GM12872 (cell line): ENCODE results near the gene HOXB4.

ENCODE experiments used
- CTCF ChIP-seq: IDR thresholded peaks from 3 replicates; pipeline ENCODE4 v1.5.1; 2011; ENCODE audit warnings: low read depth, mild to moderate bottlenecking, low read length, moderate library complexity; ENCODE audit not compliant: insufficient read depth

Gene HOXB4

GRCh38 chr17:48617471-48618255 is 39.5 kb upstream of the HOXB4 start:
- TF ChIP-seq CTCF, result no peak

DNA sequence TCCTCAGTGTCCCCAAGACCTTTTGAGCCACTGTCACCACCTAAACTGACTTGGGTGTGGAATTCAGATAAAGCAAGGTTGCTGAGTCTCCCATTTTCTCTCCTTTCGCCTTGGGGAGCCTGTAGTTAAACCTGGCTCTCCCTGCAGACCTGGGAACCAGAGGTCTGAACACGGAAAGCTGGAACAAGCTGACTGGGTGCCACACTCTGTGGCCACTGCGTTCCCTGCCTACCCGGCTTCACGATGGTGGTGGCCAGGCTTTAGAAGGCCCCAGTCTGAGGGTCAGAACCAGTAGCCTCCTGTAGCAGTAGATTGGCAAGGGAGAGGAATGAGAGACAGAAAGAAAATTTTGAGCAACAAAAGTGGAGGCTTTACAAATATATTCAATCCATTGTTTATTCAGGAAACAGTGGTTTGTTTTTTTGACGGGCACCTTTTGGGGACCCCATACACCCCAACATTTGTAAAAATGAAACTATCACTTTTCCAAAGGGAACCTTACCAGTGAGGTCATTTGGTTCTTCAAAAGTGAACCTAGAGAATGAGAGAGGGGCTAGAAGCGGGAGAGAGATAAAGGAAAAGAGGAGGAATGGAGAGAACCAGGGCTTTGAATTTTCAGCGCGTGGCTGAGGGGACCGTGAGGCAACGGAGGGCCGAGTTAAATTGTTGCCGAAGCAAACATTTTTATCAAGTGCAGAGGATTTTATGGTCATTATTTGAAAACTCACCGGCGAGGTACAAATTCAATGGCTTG is 38.7 kb upstream of the HOXB4 start:
- no peak for TF ChIP-seq CTCF

DNA sequence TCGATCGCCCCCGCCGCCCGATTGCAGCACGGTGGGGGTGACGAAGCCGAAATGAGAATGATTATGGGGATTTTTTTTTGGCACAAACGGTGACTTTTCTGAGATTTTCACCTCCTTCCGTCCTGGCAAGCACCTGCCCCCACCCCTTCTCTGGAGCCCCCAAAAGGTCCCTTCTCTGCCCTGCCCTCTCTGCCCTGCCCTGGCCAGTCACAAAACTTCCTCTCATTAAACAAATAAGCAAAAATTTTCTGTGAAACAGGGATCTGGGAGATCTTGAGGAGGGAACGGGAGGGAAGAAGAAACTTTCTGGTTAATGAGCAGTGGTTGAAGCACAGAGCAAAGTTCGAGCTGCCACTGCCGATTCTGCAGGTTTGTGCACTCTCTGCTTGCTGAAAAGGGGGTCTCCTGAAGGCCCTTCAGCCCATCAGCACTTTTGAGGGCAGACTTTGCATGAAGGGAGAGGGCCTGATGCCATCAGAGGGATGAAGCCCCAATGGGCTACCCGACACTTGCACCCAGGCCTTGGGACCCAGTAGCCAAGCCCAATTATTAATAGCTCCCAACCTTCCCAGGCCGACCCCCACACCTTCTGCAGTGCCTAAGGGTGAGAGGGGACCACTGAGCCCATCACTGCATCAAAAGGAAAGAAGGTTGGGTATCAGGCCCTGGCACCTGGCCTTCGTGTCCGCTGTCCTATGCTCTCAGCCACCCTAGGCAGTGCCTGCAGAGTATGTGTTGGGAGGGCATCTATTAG is 38.0 kb upstream of the HOXB4 start:
- TF ChIP-seq CTCF, result no peak

GRCh38 chr17:48615047-48615962 is 37.2 kb upstream of the HOXB4 start, which contains the start of gene HOXB8:
Gene HOXB8 (minus strand): TSS chr17:48615292. CDS start chr17:48614704, 588 bp downstream.
- TF ChIP-seq CTCF, result no peak

- no peak for TF ChIP-seq CTCF
Observed at GRCh38 chr17:48613862-48614694, 35.9 kb upstream of the HOXB4 start.

DNA sequence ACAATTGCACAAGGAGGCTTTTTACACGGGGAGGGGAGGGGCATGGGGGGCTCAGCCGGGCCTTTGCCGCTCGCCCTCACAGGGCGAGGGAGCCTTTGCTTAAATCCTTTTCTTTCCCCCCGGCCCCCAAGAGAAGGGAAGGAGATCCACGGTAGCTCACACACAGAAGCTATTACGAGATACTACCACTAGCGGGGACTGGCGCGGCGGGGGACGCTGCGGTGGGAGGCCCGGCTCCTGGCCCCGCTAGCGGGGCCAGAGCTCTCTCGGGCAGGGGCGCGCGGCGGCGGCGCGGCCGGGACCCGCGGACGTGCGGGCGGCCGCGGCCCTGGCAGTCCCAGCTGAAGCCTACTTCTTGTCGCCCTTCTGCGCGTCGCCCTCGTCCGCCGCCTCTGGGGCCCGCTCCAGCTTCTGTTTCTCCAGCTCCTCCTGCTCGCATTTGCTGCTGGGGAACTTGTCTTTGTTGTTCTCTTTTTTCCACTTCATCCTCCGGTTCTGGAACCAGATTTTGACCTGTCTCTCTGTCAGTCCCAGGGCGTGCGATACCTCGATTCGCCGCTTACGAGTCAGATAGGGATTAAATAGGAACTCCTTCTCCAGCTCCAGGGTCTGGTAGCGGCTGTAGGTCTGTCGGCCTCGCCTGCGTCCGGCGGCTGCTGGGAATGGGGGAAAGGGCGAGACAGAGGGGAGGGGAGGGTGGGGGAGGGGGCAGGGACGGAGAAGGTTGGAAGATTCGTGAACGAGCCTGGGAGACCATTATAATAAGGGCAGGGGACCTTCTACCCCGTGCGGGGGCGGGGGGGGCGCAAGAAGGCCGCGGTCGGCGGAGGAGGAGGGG is 34.9 kb upstream of the HOXB4 start:
- peak; percentile 43; the same call in 2 of the 3 replicates for TF ChIP-seq CTCF
